ENCODE data around the gene SPSB3.

- no peak for TF ChIP-seq TAF1 (IDR thresholded peaks at IDR 0.05; ENCODE audit: borderline replicate concordance, insufficient read depth, low read length)
- TF ChIP-seq POLR2AphosphoS5 (IDR thresholded peaks at IDR 0.05; ENCODE audit: low read depth, low read length): no peak
- no peak for TF ChIP-seq SIN3A (IDR thresholded peaks at IDR 0.05; ENCODE audit: borderline replicate concordance, insufficient read depth, low read length)
- TF ChIP-seq, protein P1, sequence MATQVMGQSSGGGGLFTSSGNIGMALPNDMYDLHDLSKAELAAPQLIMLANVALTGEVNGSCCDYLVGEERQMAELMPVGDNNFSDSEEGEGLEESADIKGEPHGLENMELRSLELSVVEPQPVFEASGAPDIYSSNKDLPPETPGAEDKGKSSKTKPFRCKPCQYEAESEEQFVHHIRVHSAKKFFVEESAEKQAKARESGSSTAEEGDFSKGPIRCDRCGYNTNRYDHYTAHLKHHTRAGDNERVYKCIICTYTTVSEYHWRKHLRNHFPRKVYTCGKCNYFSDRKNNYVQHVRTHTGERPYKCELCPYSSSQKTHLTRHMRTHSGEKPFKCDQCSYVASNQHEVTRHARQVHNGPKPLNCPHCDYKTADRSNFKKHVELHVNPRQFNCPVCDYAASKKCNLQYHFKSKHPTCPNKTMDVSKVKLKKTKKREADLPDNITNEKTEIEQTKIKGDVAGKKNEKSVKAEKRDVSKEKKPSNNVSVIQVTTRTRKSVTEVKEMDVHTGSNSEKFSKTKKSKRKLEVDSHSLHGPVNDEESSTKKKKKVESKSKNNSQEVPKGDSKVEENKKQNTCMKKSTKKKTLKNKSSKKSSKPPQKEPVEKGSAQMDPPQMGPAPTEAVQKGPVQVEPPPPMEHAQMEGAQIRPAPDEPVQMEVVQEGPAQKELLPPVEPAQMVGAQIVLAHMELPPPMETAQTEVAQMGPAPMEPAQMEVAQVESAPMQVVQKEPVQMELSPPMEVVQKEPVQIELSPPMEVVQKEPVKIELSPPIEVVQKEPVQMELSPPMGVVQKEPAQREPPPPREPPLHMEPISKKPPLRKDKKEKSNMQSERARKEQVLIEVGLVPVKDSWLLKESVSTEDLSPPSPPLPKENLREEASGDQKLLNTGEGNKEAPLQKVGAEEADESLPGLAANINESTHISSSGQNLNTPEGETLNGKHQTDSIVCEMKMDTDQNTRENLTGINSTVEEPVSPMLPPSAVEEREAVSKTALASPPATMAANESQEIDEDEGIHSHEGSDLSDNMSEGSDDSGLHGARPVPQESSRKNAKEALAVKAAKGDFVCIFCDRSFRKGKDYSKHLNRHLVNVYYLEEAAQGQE (IDR thresholded peaks at IDR 0.05; ENCODE audit: insufficient read depth in 1 of 2, low read depth in 2 of 2, low read length in 2 of 2): no peak
These were observed 49.1 kb upstream of the SPSB3 start for GRCh38 chr16:1831186-1832075.
